T-helper 17 cell (primary cell): ENCODE data around the gene BCAR3. TPM values are rescaled to one million over a fixed set of nuclear protein-coding genes. Genes with fewer than 3 reads are reported as not detected.

Source experiments
- ATAC-seq: fragments of 150-1000 bp; cut with Tn5 transposase; 2 replicates; pipeline ENCODE4 v1.10.0; 2021; ENCODE audit warnings: mild to moderate bottlenecking, moderate library complexity
- DNase-seq, 3 donors: peaks; one replicate each; pipeline versions ENCODE4 v3.0.0 to v3.0.0-alpha.2; 2020 to 2021
- H3K9me3 ChIP-seq: one replicate; pipeline ENCODE4 v1.7.0; 2013; ENCODE audit warnings: low read length, mild to moderate bottlenecking; ENCODE audit not compliant: control insufficient read depth, poor library complexity, severe bottlenecking
- H3K27ac Mint-ChIP-seq: one replicate; pipeline ENCODE4 v1.8.0; 2022; ENCODE audit warnings: mild to moderate bottlenecking, moderate library complexity, mixed read lengths
- H3K27me3 Mint-ChIP-seq: one replicate; pipeline ENCODE4 v1.8.0; 2022; ENCODE audit warnings: mixed read lengths
- H3K36me3 Mint-ChIP-seq: one replicate; pipeline ENCODE4 v1.8.0; 2022; ENCODE audit warnings: low read depth, mixed read lengths
- H3K4me1 Mint-ChIP-seq: one replicate; pipeline ENCODE4 v1.8.0; 2022; ENCODE audit warnings: mild to moderate bottlenecking, mixed read lengths
- H3K4me3 Mint-ChIP-seq: one replicate; pipeline ENCODE4 v1.8.0; 2022; ENCODE audit warnings: mild to moderate bottlenecking, moderate library complexity, mixed read lengths
- total RNA-seq, 4 donors: library from RNA in 2 of 4; stranded (reverse) in 2 of 4; gene quantifications; one replicate each; pipeline ENCODE4 v1.2.3 and lab custom pipeline; 2022 to 2026

The BCAR3 gene
- total RNA-seq, 2 donors from 2014 or later, result 0.87 to 1.0 TPM

DNA sequence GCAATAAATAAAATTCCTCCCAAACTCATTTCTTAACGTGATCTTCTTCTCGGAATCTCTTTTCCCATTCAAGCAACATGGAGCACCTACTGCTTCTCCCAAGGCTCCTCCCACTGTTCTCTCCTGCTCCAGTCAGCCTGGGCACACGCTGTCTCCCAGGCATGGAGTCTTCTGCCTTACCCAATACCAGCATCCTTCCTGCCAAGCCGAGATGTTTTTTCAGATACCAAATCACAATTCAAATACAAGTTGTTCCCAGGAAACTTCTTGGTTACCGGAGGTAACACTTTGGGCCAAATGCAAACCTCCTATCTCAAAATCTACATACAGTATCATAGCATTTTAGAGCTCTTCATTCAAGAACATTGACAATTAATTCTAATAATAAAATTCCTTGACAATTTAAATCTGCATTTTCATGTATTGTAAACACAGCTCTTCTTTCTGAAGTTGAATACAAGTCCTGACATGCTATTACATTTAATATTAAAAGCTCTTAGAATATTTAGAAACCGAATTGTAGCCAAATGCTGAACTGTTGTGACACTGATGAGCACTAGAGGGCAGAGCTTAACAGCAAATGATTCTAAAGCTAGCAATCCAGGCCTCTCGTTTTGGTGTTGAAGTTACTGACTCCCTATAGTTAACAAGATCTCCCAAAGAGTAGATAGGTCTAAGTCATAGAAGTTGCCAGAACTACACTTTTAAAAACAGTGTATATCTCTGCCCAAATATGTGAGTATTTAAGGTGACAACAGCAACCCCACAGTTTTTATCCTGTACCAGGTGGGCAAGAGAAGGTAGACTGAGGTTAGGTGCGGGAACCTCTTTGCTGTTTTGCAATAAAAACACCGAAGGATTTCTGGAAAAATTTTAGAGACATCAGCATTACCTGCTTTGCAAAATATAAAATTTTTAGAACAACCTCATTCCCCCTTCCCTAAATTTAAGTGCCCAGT lies 52.3 kb downstream of the BCAR3 start:
- Mint-ChIP-seq H3K27me3 (no peaks in the 10 kb centered on the region), H3K36me3 (no peaks in the 10 kb centered on the region), H3K27ac (peak overlapping the region; percentile 34), H3K4me1 (no peaks in the 10 kb centered on the region), H3K4me3 (no peak overlapping the region)
- ATAC-seq (peak; percentile 85), DNase-seq (peak in 1 of 3 donors; percentile 15)
- H3K9me3 ChIP-seq, result no peaks in the 10 kb centered on the region

DNA sequence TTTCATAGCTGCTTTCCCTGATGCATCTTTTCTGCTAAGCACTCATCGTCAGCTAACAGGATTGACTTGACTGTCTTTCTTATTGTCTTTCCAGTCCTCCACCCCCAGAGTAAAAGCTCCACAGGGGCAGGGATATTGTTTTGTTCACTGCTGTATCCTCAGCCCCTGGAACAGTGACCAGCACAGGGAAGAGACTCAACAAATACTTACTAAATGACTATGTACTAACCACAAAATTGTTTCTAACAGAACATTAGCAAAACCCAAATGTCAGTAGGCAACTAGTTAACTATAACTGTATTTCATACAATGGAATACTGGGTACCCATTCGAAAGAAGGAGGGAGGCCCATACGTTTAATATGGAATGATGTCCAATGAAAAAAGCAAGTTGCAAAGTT lies 53.0 kb downstream of the BCAR3 start:
- H3K27ac Mint-ChIP-seq, result no peak overlapping the region
- no peaks in the 10 kb centered on the region for H3K9me3 ChIP-seq
- no peaks in the 10 kb centered on the region for H3K27me3 Mint-ChIP-seq
- H3K4me1 Mint-ChIP-seq, result no peaks in the 10 kb centered on the region
- DNase-seq (no peak), ATAC-seq (no peak)
- H3K4me3 Mint-ChIP-seq, result no peak overlapping the region
- no peaks in the 10 kb centered on the region for H3K36me3 Mint-ChIP-seq

DNA sequence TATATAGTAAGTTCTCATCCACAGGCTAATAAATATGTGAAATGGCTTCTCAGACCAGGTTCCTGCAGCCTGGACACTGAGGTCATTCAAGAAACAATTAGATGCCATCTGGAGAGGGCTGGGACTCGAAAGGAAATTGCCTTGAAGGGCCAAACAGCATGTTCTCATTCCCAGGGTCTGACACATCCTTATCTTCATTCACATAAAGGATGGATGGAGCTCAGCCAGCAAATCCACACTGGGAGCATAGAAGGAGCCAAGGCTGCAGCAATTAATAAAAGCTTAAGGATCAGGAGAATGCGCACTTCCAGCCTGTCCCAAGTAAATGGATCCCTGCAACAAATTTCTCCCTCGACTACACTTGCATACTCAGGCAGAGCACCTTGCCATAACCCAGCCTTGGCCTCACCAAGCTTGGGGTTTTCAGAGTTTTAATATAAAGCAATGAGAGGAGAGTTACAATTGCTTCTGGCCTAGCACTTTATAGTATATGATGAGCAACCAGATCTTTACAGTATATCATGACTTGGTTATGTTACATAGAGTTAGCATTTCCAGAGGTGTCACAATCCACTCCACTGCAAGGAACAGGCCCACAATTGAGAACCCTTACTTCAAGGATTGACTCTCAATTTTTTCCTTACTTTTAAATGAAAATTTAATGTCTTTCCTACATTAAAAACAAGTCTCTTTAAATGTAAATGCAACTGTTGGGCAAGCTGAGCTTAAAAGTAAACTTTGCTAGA lies 55.9 kb downstream of the BCAR3 start:
- H3K27me3 Mint-ChIP-seq, result peaks cover 3% of the 10 kb centered on the region
- H3K9me3 ChIP-seq, result no peaks in the 10 kb centered on the region
- H3K4me1 Mint-ChIP-seq, result no peaks in the 10 kb centered on the region
- DNase-seq (no peak), ATAC-seq (no peak)
- H3K4me3 Mint-ChIP-seq, result no peak overlapping the region
- no peaks in the 10 kb centered on the region for H3K36me3 Mint-ChIP-seq
- no peak overlapping the region for H3K27ac Mint-ChIP-seq

DNA sequence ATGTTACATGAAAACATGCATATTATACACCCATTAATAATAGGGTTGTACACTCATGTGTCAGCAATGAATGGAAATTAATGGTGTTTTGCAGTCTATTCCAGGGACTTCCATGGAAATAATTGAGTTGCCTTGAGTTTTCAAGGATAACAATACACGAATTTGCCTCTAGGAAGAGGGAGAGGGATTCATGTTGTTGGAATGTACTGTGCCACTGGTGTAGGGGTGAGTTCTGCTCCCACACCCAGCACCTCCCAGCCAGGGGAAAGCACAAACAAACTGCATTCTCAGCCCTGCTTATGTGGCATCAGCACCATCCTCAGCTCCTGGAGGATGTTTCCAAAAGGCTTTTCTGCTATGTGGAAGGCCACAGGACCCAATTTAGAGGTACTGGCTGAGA lies 57.8 kb downstream of the BCAR3 start:
- H3K27me3 Mint-ChIP-seq, result peaks cover 6% of the 10 kb centered on the region

DNA sequence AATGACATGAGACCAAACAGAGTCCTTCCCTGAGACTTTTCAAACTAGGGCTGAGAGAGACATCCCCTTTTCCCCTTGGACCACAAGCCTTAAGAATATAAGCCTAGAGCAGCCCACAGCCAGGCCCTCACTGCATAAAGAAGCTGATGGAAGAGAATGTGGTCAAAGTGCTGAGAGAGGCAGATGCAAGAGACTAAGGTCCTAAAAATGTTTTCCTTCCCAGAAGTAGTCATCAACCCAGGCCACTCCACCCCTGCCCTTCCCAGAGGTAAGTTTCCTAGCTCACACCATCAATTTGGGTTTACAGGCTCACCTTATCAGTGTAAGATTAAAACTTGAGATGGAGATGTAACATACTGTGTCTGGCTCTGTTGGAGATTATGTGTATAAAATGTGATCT lies 58.2 kb downstream of the BCAR3 start:
- DNase-seq (no peak), ATAC-seq (no peak)
- peak overlapping the region; percentile 27 for H3K27ac Mint-ChIP-seq
- H3K36me3 Mint-ChIP-seq, result no peaks in the 10 kb centered on the region
- no peaks in the 10 kb centered on the region for H3K9me3 ChIP-seq
- peaks cover 2% of the 10 kb centered on the region for H3K4me1 Mint-ChIP-seq
- H3K27me3 Mint-ChIP-seq, result peaks cover 6% of the 10 kb centered on the region
- H3K4me3 Mint-ChIP-seq, result no peak overlapping the region

More for the DNA sequence above, 57.8 kb downstream of the BCAR3 start:
- peaks cover 2% of the 10 kb centered on the region for H3K4me1 Mint-ChIP-seq
- no peak overlapping the region for H3K4me3 Mint-ChIP-seq
- H3K9me3 ChIP-seq, result no peaks in the 10 kb centered on the region
- H3K36me3 Mint-ChIP-seq, result no peaks in the 10 kb centered on the region
- no peak for DNase-seq
- no peak for ATAC-seq
- no peak overlapping the region for H3K27ac Mint-ChIP-seq

DNA sequence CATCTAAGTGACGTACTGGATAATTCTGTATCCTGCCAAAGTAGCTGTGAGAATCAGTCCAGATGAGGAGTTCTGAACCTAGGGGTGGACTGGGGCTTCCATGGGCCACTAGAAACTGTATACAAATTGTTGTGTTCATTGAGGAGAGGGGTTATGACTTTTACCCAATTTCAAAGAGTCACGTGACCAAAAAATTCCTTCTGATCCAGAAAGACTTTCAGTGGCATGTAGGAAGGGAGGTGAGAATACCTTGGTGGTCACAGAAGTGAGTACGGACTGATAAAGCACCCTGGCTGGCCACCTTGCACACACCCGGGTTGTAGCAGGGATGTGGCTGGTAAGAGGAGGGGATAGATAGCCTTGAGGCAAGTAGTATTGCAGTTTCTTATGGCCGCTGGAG lies 60.4 kb downstream of the BCAR3 start:
- H3K27me3 Mint-ChIP-seq, result peaks cover 6% of the 10 kb centered on the region
- H3K36me3 Mint-ChIP-seq, result no peaks in the 10 kb centered on the region
- DNase-seq, result no peak
- ATAC-seq, result no peak
- H3K4me1 Mint-ChIP-seq, result peaks cover 6% of the 10 kb centered on the region
- no peak overlapping the region for H3K27ac Mint-ChIP-seq
- no peaks in the 10 kb centered on the region for H3K9me3 ChIP-seq
- no peak overlapping the region for H3K4me3 Mint-ChIP-seq

DNA sequence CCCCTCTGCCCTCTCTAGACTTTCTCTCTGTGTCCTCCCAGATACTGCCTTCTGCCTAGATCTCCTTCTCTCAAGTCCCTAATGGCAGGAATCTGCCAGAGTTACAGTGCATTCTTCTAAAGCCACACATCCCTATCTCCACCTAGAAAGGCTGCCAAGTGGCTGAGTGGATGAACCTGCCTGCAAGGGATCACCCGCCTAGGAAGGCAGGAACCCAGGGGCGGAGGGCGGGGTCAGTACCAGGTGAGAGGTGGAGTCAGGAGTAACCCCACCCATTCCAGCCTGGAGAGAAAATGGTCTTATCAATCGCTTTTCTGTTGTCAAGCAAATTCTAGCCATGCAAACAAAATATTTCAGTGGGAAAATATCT lies 60.8 kb downstream of the BCAR3 start:
- Mint-ChIP-seq H3K27ac (no peak overlapping the region), H3K27me3 (peaks cover 6% of the 10 kb centered on the region)

DNA sequence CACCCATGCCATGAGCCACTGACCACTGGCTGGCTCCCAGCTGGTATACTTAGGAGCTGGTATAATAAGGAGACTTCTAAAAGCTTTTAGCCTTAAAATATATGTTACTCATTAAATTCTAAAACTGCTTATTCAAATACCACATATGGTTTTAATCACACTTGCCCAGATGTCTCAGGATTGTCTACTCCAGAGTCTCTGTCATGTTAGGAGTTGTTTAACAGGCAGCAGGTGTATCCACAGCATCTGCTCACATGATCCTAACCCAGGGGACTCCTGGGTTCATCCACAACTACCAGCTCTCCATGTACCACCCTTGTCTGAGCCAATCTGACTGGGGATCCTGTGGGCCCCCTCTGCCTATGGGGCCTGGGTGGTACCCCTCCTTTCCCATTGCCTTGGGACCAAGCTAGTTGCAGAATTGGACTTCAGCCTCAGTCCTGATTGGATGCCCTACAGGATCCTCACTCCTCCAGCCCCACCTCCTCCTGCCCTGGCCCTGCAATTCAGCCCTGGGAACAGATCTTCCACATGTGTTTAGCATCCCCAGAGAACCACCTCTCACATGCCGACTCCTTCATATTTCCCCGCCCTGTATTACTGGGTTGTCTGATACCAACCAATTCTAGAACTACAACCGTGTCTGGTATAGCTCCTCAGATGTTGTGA lies 61.3 kb downstream of the BCAR3 start:
- no peak overlapping the region for H3K4me3 Mint-ChIP-seq
- H3K36me3 Mint-ChIP-seq, result no peaks in the 10 kb centered on the region
- H3K4me1 Mint-ChIP-seq, result peaks cover 12% of the 10 kb centered on the region
- no peaks in the 10 kb centered on the region for H3K9me3 ChIP-seq
- no peak for DNase-seq
- no peak overlapping the region for H3K27ac Mint-ChIP-seq
- H3K27me3 Mint-ChIP-seq, result peaks cover 6% of the 10 kb centered on the region
- no peak for ATAC-seq

More for the DNA sequence above, 60.8 kb downstream of the BCAR3 start:
- DNase-seq (no peak), ATAC-seq (no peak)
- Mint-ChIP-seq H3K4me3 (no peak overlapping the region), H3K36me3 (no peaks in the 10 kb centered on the region), H3K4me1 (peaks cover 8% of the 10 kb centered on the region)
- H3K9me3 ChIP-seq, result no peaks in the 10 kb centered on the region

DNA sequence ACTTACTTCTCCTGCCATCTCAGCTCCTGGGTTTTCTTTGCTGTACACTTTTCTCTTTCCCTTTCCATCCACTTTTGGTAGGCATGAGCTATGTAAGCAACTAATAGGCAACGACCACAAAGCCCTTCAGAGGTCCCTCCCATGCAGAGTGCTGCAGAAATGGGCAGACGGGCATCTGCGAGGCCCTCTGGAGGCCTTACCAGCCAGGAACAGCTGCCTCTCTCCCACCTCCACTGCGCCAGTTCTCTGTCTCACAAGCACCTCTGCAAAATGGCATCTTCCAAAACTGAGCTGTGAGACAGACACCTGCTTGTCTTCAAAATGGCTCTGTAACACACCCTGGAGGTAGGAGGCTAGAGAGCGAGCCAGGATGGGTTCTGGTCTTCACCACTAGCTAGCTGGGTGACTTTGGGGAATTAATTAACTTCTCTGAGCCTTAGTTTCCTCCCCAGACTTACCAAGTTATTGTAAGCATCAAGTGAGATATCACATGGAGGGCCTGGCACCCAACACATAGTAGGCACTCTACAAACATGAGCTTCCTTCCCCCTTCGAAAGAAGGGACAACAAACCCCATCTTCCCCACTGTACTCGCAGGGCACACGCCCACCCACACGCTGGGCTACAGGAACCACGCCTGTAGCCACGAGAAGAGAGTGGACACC lies 62.0 kb downstream of the BCAR3 start:
- ATAC-seq (no peak), DNase-seq (no peak)
- Mint-ChIP-seq H3K27ac (no peak overlapping the region), H3K4me3 (no peak overlapping the region), H3K27me3 (peaks cover 6% of the 10 kb centered on the region), H3K36me3 (no peaks in the 10 kb centered on the region), H3K4me1 (peaks cover 17% of the 10 kb centered on the region)
- H3K9me3 ChIP-seq, result no peaks in the 10 kb centered on the region

DNA sequence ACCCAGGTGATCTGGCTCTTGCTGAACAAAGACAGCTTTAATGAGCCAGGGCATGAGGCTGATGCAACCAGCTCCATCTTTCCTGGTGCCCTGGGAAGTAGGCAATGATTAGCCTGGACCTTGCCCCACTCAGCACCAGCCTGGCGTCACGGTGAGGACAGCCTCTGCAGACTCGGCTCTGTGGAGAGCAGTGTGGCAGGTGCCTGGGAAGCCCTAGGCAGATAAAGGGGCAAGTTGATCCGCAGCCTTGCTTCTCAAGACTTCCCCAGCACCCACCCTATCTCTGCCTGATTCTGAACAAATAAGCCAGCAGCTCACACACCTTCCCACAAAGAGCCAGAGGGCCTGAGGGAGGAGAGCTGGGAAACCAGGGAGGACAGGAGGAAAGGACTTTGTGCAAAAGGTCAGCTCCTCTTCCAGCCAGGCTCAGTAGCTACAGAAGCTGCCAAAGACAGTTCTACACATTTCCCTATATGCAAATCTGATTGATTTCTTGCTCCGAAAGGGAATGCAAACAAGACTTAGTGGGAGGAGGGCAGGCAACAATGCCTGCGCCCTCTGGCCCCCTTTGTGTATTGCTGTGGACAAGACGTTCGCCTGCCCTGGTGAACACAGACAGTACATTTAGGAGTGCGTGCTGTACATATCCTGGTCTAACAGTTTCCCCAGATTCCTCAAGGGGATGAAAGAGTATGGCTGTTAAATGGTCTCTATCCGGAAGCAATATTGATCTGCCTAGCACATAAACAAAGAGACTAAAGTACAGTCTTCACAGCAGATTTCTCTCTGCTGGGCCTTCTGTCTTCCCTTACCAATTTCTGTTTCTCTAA lies 63.8 kb downstream of the BCAR3 start:
- Mint-ChIP-seq H3K4me1 (peaks cover 20% of the 10 kb centered on the region), H3K27me3 (peaks cover 6% of the 10 kb centered on the region), H3K27ac (peak overlapping the region; percentile 32), H3K4me3 (no peak overlapping the region), H3K36me3 (no peaks in the 10 kb centered on the region)
- H3K9me3 ChIP-seq, result no peaks in the 10 kb centered on the region
- ATAC-seq (no peak), DNase-seq (no peak)

DNA sequence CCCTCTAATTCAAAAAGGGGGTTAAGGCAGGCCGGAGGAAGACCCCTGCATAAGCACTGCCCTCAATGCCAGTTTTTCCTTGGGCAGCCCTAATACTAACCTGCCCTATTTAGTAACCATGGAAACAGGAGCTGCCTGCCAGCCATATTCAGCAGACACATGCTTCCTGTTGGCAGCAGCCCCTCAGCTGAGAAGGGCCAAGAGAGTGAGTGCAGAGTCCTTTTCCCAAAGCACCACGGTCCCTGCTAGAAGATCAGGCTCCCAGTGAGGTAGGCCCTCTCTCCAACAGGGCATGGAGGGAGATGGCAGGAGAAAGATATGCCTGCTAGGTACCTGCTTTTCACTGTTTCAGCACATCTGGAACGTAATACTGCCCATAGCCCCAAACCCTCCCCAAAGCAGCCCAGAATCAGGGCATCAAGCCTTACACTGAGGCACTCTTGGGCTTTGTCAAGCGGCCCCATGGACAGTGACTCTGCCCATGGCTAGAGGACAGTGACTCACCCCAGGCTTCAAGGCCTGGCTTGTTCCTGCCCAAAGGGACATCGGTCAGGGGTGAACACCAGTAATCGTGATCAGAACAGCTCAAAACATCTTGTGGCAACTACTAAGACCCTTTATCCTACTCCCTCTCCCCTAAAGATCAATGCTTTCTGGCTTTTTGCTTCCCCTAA lies 64.5 kb downstream of the BCAR3 start:
- Mint-ChIP-seq H3K4me3 (no peak overlapping the region), H3K36me3 (no peaks in the 10 kb centered on the region), H3K27ac (peak overlapping the region; percentile 32), H3K4me1 (peaks cover 20% of the 10 kb centered on the region), H3K27me3 (peaks cover 6% of the 10 kb centered on the region)
- ATAC-seq (no peak), DNase-seq (no peak)
- no peaks in the 10 kb centered on the region for H3K9me3 ChIP-seq
